ENCODE measurements around the gene HDAC10. TPM values are rescaled to one million over a fixed set of nuclear protein-coding genes. Genes with fewer than 3 reads are reported as not detected.

The HDAC10 gene
- total RNA-seq, 1 experiment from 2014 or later = 71.3 TPM

DNA sequence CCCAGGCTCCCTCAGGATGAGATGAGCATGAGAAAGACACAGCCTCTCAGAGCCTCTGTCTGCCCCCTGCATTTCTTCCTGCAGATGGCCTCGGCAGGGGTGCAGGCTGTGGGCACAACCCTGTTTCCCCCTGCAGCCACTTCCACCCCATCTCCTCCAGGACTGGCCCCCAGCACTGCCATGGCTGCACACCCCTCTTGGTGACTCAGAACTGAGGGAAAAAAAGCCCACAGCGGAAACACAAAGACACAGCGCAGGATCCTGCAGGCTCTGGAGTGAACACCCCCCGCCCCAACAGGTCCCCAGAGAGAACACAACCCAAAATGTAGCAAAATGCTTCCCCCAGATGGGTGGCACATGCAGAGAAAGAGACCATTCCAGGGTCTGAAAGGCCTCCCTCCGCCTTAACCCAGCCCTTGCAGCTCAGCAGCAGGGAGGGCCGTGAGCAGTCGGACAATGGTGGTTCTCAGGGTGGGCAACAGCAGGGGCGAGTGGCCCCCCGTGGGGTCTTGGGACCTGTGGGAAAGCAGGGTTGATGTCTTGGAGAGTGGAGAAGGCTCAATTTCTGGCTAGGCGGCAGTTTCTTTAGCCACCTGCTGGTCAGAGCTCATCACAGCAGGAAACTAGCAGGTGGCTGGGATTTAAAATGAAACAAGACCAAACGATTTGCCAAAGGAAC, 14.2 kb downstream of the HDAC10 start:
- no peak for ATAC-seq

DNA sequence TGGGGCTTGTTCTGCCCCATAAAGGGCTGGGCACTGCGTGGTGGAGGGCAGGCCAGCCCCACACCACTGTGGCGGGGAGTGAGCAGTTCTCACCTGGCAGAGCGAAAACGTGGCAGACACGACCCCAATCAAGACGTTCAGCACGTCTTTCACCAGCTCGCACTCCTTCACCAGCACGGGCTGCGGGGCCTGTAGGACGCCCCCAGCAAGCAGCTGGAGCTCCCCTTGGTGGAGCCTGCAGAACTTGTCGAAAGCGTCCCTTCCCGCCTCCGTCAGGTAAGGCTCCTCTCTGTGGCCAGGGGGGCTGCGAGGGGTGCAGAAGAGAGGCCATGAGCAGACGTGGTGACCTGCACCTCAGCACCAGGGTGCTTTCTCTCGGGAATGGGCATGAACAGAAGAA, 17.8 kb downstream of the HDAC10 start:
- ChIA-PET POLR2A (no interaction called here), CTCF (no interaction called here)
- in situ Hi-C loops (cut with HindIII; ENCODE audit: low pct_unique_long_range_greater_than_20kb, low sequenced_read_pairs) = no loop called here

More for the DNA sequence above, 14.2 kb downstream of the HDAC10 start:
- Histone ChIP-seq H3K36me3 (ENCODE audit: control insufficient read depth, insufficient read depth, low read length) (no peaks in the 10 kb centered on the region), H3K4me1 (ENCODE audit: control insufficient read depth, insufficient read depth, low read length) (no peaks in the 10 kb centered on the region), H3K27ac (ENCODE audit: low read length) (no peak overlapping the region), H3K4me3 (ENCODE audit: low read depth in 2 of 2, low read length in 2 of 2) (no peak overlapping the region), H3K27me3 (ENCODE audit: control insufficient read depth, insufficient read depth, low read length) (no peaks in the 10 kb centered on the region), H3K9me3 (ENCODE audit: control insufficient read depth, insufficient read depth, low read depth, low read length) (no peaks in the 10 kb centered on the region)
- TF ChIP-seq, protein P1, sequence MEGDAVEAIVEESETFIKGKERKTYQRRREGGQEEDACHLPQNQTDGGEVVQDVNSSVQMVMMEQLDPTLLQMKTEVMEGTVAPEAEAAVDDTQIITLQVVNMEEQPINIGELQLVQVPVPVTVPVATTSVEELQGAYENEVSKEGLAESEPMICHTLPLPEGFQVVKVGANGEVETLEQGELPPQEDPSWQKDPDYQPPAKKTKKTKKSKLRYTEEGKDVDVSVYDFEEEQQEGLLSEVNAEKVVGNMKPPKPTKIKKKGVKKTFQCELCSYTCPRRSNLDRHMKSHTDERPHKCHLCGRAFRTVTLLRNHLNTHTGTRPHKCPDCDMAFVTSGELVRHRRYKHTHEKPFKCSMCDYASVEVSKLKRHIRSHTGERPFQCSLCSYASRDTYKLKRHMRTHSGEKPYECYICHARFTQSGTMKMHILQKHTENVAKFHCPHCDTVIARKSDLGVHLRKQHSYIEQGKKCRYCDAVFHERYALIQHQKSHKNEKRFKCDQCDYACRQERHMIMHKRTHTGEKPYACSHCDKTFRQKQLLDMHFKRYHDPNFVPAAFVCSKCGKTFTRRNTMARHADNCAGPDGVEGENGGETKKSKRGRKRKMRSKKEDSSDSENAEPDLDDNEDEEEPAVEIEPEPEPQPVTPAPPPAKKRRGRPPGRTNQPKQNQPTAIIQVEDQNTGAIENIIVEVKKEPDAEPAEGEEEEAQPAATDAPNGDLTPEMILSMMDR (IDR thresholded peaks at IDR 0.05) = no peak; the same call in 1 of the 2 replicates
- TF ChIP-seq, protein P2, sequence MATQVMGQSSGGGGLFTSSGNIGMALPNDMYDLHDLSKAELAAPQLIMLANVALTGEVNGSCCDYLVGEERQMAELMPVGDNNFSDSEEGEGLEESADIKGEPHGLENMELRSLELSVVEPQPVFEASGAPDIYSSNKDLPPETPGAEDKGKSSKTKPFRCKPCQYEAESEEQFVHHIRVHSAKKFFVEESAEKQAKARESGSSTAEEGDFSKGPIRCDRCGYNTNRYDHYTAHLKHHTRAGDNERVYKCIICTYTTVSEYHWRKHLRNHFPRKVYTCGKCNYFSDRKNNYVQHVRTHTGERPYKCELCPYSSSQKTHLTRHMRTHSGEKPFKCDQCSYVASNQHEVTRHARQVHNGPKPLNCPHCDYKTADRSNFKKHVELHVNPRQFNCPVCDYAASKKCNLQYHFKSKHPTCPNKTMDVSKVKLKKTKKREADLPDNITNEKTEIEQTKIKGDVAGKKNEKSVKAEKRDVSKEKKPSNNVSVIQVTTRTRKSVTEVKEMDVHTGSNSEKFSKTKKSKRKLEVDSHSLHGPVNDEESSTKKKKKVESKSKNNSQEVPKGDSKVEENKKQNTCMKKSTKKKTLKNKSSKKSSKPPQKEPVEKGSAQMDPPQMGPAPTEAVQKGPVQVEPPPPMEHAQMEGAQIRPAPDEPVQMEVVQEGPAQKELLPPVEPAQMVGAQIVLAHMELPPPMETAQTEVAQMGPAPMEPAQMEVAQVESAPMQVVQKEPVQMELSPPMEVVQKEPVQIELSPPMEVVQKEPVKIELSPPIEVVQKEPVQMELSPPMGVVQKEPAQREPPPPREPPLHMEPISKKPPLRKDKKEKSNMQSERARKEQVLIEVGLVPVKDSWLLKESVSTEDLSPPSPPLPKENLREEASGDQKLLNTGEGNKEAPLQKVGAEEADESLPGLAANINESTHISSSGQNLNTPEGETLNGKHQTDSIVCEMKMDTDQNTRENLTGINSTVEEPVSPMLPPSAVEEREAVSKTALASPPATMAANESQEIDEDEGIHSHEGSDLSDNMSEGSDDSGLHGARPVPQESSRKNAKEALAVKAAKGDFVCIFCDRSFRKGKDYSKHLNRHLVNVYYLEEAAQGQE (IDR thresholded peaks at IDR 0.05; ENCODE audit: insufficient read depth in 1 of 2, low read depth in 2 of 2, low read length in 1 of 2) = no peak
- TF ChIP-seq SIN3A (IDR thresholded peaks at IDR 0.05; ENCODE audit: borderline replicate concordance, insufficient read depth, low read depth, low read length) = no peak
- no peak for TF ChIP-seq TCF7L2 (IDR thresholded peaks at IDR 0.05; ENCODE audit: low read depth, low read length)
- no peak for TF ChIP-seq POLR2AphosphoS5 (IDR thresholded peaks at IDR 0.05; ENCODE audit: low read depth, low read length)
- ChIA-PET CTCF (interaction anchor here (0.6 kb wide), 1 partner anchor 94 kb away, joined by 5 read pairs; no protein-coding TSS in a partner anchor), POLR2A (no interaction called here)
- in situ Hi-C loops (cut with HindIII; ENCODE audit: low pct_unique_long_range_greater_than_20kb, low sequenced_read_pairs) (no loop called here), intact Hi-C loops (cut with micrococcal nuclease; ENCODE audit: unreplicated experiment) (no loop called here)
- no TSS peak for BruUV-seq (replicated peaks)
- DNase-seq (ENCODE audit: low read depth, low spot score) = no peak

More for the DNA sequence above, 17.8 kb downstream of the HDAC10 start:
- Histone ChIP-seq H3K4me1 (ENCODE audit: control insufficient read depth, insufficient read depth, low read length) (no peaks in the 10 kb centered on the region), H3K27ac (ENCODE audit: low read length) (no peak overlapping the region), H3K4me3 (ENCODE audit: low read depth in 2 of 2, low read length in 2 of 2) (no peak overlapping the region), H3K36me3 (ENCODE audit: control insufficient read depth, insufficient read depth, low read length) (no peaks in the 10 kb centered on the region), H3K27me3 (ENCODE audit: control insufficient read depth, insufficient read depth, low read length) (no peaks in the 10 kb centered on the region), H3K9me3 (ENCODE audit: control insufficient read depth, insufficient read depth, low read depth, low read length) (no peaks in the 10 kb centered on the region)
- TF ChIP-seq POLR2AphosphoS5 (IDR thresholded peaks at IDR 0.05; ENCODE audit: low read depth, low read length) (no peak), TCF7L2 (IDR thresholded peaks at IDR 0.05; ENCODE audit: low read depth, low read length) (no peak), SIN3A (IDR thresholded peaks at IDR 0.05; ENCODE audit: borderline replicate concordance, insufficient read depth, low read depth, low read length) (no peak)
- TF ChIP-seq, protein P2 (IDR thresholded peaks at IDR 0.05; ENCODE audit: insufficient read depth in 1 of 2, low read depth in 2 of 2, low read length in 1 of 2) = no peak
- TF ChIP-seq, protein P1 (IDR thresholded peaks at IDR 0.05) = no peak
- no peak for DNase-seq (ENCODE audit: low read depth, low spot score)
- BruUV-seq (replicated peaks) = no TSS peak
- no peak for ATAC-seq
- intact Hi-C loops (cut with micrococcal nuclease; ENCODE audit: unreplicated experiment) = no loop called here
